ENCODE data around the gene FRMD4A.
"Not testable (repeated sequence)": the region's sequence is repeated elsewhere in the genome, so short reads cannot be mapped to it uniquely, and the experiment has no call there.

The FRMD4A gene

GRCh38 chr10:14137391-14137790, 193.3 kb downstream of the FRMD4A start:
- no peak for DNase-seq

GRCh38 chr10:14135196-14135595, 195.5 kb downstream of the FRMD4A start:
- DNase-seq: not testable (repeated sequence)

GRCh38 chr10:14134275-14134674, 196.4 kb downstream of the FRMD4A start:
- no peak for DNase-seq

- no peak for DNase-seq
Observed at GRCh38 chr10:14131261-14131960, 199.3 kb downstream of the FRMD4A start.

- DNase-seq: no peak
Observed at GRCh38 chr10:14129770-14130169, 201.0 kb downstream of the FRMD4A start.

- no peak for DNase-seq
Observed at GRCh38 chr10:14128519-14128918, 202.2 kb downstream of the FRMD4A start.

GRCh38 chr10:14126697-14127440, 203.9 kb downstream of the FRMD4A start:
- no peak for DNase-seq

- DNase-seq: no peak
Observed at GRCh38 chr10:14125564-14125963, 205.2 kb downstream of the FRMD4A start.

GRCh38 chr10:14124941-14125340, 205.8 kb downstream of the FRMD4A start:
- no peak for DNase-seq

GRCh38 chr10:14123139-14123538, 207.6 kb downstream of the FRMD4A start:
- no peak for DNase-seq

GRCh38 chr10:14120812-14121211, 209.9 kb downstream of the FRMD4A start:
- DNase-seq: no peak

GRCh38 chr10:14118953-14119352, 211.8 kb downstream of the FRMD4A start:
- no peak for DNase-seq

GRCh38 chr10:14116837-14117236, 213.9 kb downstream of the FRMD4A start:
- no peak for DNase-seq

- no peak for DNase-seq
Observed at GRCh38 chr10:14116021-14116420, 214.7 kb downstream of the FRMD4A start.

- no peak for DNase-seq
Observed at GRCh38 chr10:14114791-14115190, 215.9 kb downstream of the FRMD4A start.

GRCh38 chr10:14112056-14112455, 218.7 kb downstream of the FRMD4A start:
- no peak for DNase-seq

- no peak for DNase-seq
Observed at GRCh38 chr10:14111208-14111607, 219.5 kb downstream of the FRMD4A start.

GRCh38 chr10:14106828-14107227, 223.9 kb downstream of the FRMD4A start:
- DNase-seq: no peak

GRCh38 chr10:14102056-14102455, 228.7 kb downstream of the FRMD4A start:
- no peak for DNase-seq

GRCh38 chr10:14099885-14100284, 230.8 kb downstream of the FRMD4A start:
- DNase-seq: no peak

- DNase-seq: no peak
Observed at GRCh38 chr10:14093730-14094484, 236.8 kb downstream of the FRMD4A start.

GRCh38 chr10:14092799-14093198, 237.9 kb downstream of the FRMD4A start:
- no peak for DNase-seq

GRCh38 chr10:14089556-14090292, 241.0 kb downstream of the FRMD4A start:
- DNase-seq: no peak
